Measurements from ENCODE around the gene SCO2. TPM values are rescaled to one million over a fixed set of nuclear protein-coding genes. Genes with fewer than 3 reads are reported as not detected.
"Not testable (repeated sequence)": the region's sequence is repeated elsewhere in the genome, so short reads cannot be mapped to it uniquely, and the experiment has no call there.

SCO2 gene
- total and polyA plus RNA-seq, 2 of the 13 experiments (the other 11 are each of a cell fraction or from before 2014, with no cell fraction given): 0.32 to 3.7 TPM

GRCh38 chr22:50541667-50542026 lies 16.2 kb upstream of the SCO2 start (continued):
- 0 out of 4 replicates have a peak, but pooled peaks of 1 of the 2 experiments have one; percentile 15 for TF ChIP-seq EP300 (IDR thresholded peaks at IDR 0.05; ENCODE audit: low read depth in 2 of 2, low read length in 2 of 2)
- not testable (repeated sequence) for TF ChIP-seq EP300 (CRISPR knock-in tag; IDR thresholded peaks at IDR 0.05; ENCODE audit: borderline replicate concordance)

GRCh38 chr22:50540381-50540780 lies 15.0 kb upstream of the SCO2 start:
- FAIRE-seq: no peak
- in situ Hi-C loops (cut with HindIII; ENCODE audit: extremely low pct_ligation_motif_present, low pct_unique_long_range_greater_than_20kb): no loop called here

More at GRCh38 chr22:50540381-50540780, 15.0 kb upstream of the SCO2 start:
- Histone ChIP-seq H3K9ac (ENCODE audit: insufficient read depth, low read depth, low read length) (no peak overlapping the region), H3K4me1 (ENCODE audit: insufficient read depth, low read length) (peaks cover 28% of the 10 kb centered on the region), H2AFZ (ENCODE audit: low read length) (no peak overlapping the region), H4K20me1 (ENCODE audit: insufficient read depth, low read length) (no peaks in the 10 kb centered on the region), H3K27me3 (ENCODE audit: control insufficient read depth in 1 of 2, insufficient read depth in 2 of 2, low read length in 2 of 2) (peaks cover 0 to 7% of the 10 kb centered on the region in 2 experiments; a peak in 3 of 5 replicates), H3K36me3 (replicated peaks in 1 of 2; ENCODE audit: control insufficient read depth in 1 of 2, insufficient read depth in 2 of 2, low read length in 2 of 2) (no peaks in the 10 kb centered on the region), H3K4me3 (replicated peaks in 1 of 3; ENCODE audit: insufficient read depth in 1 of 3, low read depth in 2 of 3, low read length in 3 of 3) (no peak overlapping the region), H3K79me2 (ENCODE audit: insufficient read depth, low read length) (no peaks in the 10 kb centered on the region), H3K9me3 (ENCODE audit: low read length) (no peaks in the 10 kb centered on the region), H3K4me2 (ENCODE audit: low read depth, low read length) (no peak overlapping the region), H3K27ac (ENCODE audit: extremely low read length, insufficient read depth, low read length) (no peak overlapping the region)
- TF ChIP-seq HMG20A (CRISPR knock-in tag; IDR thresholded peaks at IDR 0.05; ENCODE audit: borderline replicate concordance) (no peak), ZNF576 (CRISPR knock-in tag; IDR thresholded peaks at IDR 0.05) (no peak), KDM5B (CRISPR knock-in tag; IDR thresholded peaks at IDR 0.05; ENCODE audit: borderline replicate concordance) (no peak), ZBTB46 (CRISPR knock-in tag; IDR thresholded peaks at IDR 0.05; ENCODE audit: borderline replicate concordance) (no peak), ZNF83 (CRISPR knock-in tag; IDR thresholded peaks at IDR 0.05; ENCODE audit: borderline replicate concordance) (no peak), HNRNPH1 (optimal IDR thresholded peaks at IDR 0.05; ENCODE audit: low read depth, low read length) (no peak), ZNF704 (CRISPR knock-in tag; IDR thresholded peaks at IDR 0.05; ENCODE audit: borderline replicate concordance) (no peak), ZNF335 (CRISPR knock-in tag; IDR thresholded peaks at IDR 0.05) (no peak), ZUFSP (CRISPR knock-in tag; IDR thresholded peaks at IDR 0.05; ENCODE audit: borderline replicate concordance) (no peak), SOX5 (CRISPR knock-in tag; IDR thresholded peaks at IDR 0.05; ENCODE audit: borderline replicate concordance) (no peak), NFKB2 (CRISPR knock-in tag; IDR thresholded peaks at IDR 0.05; ENCODE audit: borderline replicate concordance) (no peak), ZNF33A (CRISPR knock-in tag; IDR thresholded peaks at IDR 0.05; ENCODE audit: borderline replicate concordance) (no peak), LBX2 (CRISPR knock-in tag; IDR thresholded peaks at IDR 0.05; ENCODE audit: borderline replicate concordance) (no peak)
- DNase-seq (ENCODE audit: low spot score) (no peak), ATAC-seq (no peak)
- ChIA-PET CTCF (ENCODE audit: low intra/inter-chr PET ratio, low total read pairs) (no interaction called here), POLR2A (interaction anchor here (1.7 to 2.2 kb wide), 5 partner anchors 8 to 15 kb away, joined by 4 to 18 read pairs (median 5); partner anchors contain the start of gene SCO2)
- intact Hi-C loops (cut with micrococcal nuclease; ENCODE audit: unreplicated experiment): no loop called here
- BruUV-seq (replicated peaks): no TSS peak
- WGBS (ENCODE audit: low lambda C conversion rate): 91% methylated on average over 10 of the region's 10 CpGs

Measured in HepG2 (cell line).